ENCODE results near the gene DPP10. TPM values are rescaled to one million over a fixed set of nuclear protein-coding genes. Genes with fewer than 3 reads are reported as not detected.

Gene DPP10
- total RNA-seq, 2 donors from 2014 or later, result not detected

DNA sequence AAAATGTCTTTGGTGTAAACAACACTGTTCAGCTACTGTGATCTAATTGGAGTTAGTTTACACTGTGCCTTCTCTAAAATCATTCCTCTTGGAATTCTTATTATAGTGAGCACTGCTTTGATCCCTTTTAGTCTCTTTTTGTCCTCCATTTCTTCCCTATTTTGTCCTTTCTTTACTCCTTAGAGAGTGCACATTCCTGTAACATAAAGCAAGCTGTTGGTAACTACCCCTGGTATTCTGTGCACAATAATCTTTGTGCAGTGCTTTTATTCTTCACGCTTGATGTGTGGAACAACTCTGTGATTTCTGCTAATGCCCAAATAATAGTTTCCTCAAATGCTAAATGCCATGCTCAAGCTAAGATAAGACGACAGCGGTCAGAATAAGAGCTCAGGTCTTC, 401.5 kb downstream of the DPP10 start:
- Mint-ChIP-seq H3K36me3 (ENCODE audit: insufficient read depth in 2 of 2) (no peaks in the 10 kb centered on the region), H3K4me1 (ENCODE audit: low read depth) (no peaks in the 10 kb centered on the region), H3K27me3 (ENCODE audit: low read depth) (no peaks in the 10 kb centered on the region), H3K27ac (no peak overlapping the region), H3K9me3 (peaks cover 5 to 11% of the 10 kb centered on the region in 2 donors), H3K4me3 (no peak overlapping the region)
- DNase-seq (no peak), ATAC-seq (replicated peaks in 1 of 2) (no peak)

DNA sequence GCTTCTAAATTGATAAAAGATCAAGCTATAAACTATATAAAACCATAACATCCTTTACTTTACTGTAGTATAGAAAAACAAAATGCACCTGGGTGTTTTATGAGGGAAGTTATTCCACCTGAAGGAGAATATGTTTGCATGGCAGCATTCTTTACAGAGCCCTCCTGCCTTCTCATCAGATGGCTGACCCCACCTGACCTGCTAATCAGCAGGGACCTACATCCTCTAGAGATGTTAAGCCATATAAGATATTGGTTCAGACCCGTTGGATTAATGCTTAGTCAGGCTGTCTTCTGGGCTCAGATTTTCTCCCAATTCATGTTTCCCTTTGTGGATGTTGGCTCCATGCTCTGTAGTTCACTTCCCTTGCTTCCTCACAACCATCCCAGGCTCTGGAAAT, 414.8 kb downstream of the DPP10 start:
- Mint-ChIP-seq H3K4me3 (no peak overlapping the region), H3K27ac (no peak overlapping the region), H3K9me3 (no peaks in the 10 kb centered on the region), H3K36me3 (ENCODE audit: insufficient read depth in 2 of 2) (no peaks in the 10 kb centered on the region), H3K27me3 (ENCODE audit: low read depth) (no peaks in the 10 kb centered on the region), H3K4me1 (ENCODE audit: low read depth) (no peaks in the 10 kb centered on the region)
- ATAC-seq (replicated peaks in 1 of 2) (no peak), DNase-seq (no peak)

DNA sequence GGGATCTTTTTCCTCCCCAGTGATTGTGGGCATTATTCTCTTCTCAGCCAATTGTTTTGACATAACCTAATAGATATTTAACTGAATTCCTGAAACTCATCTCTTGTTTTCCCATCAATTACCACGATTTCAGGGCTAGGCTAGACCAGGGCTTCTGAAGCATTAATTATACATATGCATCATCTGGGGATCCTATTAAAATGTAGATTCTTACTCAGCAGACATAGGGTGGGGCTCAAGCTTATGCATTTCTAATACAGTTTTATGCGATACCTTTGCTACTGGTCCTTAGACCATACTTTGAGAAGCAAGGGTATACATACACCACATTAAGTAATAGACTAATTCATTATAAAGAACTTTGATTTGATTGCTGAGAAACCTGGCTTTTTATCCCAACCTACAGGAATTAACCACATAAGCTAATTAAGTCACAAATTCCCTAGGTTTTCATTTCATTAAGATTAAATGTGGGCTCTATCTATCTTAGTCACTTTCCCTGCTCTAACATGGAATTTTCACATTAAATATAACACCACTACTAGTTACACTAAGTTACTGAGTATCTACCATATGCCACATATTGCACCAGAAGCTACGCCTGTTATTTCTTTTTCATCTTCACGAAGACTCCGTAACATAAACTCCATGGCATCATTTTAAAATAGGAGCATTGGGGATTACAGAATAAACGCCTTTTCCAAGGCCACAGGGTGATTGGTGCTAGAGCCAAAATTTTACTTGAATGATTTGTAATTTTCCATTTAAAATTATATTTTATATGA, 417.5 kb downstream of the DPP10 start:
- no peak for DNase-seq
- Mint-ChIP-seq H3K36me3 (ENCODE audit: insufficient read depth in 2 of 2) (no peaks in the 10 kb centered on the region), H3K9me3 (no peaks in the 10 kb centered on the region), H3K4me3 (no peak overlapping the region), H3K4me1 (ENCODE audit: low read depth) (no peaks in the 10 kb centered on the region), H3K27ac (no peak overlapping the region), H3K27me3 (ENCODE audit: low read depth) (no peaks in the 10 kb centered on the region)
- ATAC-seq (replicated peaks in 1 of 2), result no peak

DNA sequence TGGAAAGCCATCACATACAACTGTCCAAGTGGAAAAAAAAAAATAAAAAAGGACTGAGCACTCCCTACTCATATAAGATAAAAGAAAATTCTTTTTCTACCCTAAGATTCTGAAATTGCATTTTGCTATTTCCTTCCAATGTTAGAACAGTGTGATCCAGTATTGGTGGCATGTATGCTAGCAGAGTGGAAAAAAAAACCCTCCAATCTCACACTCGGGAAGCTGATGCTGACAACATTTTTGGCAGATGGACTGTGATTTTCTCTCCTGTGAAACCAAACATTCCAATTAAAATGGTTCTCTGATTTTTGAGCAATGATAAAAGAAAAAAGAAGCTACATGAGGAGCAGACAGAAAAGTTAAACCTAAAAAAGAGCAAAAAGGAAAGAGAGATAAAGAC, 419.8 kb downstream of the DPP10 start:
- no peaks in the 10 kb centered on the region for H3K27me3 Mint-ChIP-seq (ENCODE audit: low read depth)
- no peaks in the 10 kb centered on the region for H3K9me3 Mint-ChIP-seq
- no peak overlapping the region for H3K4me3 Mint-ChIP-seq
- H3K4me1 Mint-ChIP-seq (ENCODE audit: low read depth), result no peaks in the 10 kb centered on the region
- DNase-seq (no peak), ATAC-seq (replicated peaks in 1 of 2) (no peak)
- H3K36me3 Mint-ChIP-seq (ENCODE audit: insufficient read depth in 2 of 2), result no peaks in the 10 kb centered on the region
- H3K27ac Mint-ChIP-seq, result no peak overlapping the region

DNA sequence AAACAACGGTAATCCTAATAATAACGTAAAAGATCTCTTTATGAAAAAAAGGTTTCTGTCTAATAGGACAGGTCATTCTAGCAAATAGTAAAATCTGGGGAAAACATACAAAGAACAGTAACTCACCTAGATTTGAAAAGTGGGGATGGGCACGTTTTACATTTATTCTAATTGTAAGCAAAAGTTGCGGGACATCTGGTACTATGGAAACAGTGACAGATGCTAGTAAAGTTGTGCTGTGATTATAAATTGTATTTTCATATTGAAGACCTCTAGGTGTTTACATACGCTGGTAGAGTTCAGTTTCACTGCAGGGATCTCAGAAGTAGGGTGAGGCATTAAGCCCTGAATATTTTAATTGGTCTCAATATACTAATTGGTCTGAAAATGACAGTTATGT, 422.5 kb downstream of the DPP10 start:
- ATAC-seq (replicated peaks in 1 of 2) (no peak), DNase-seq (no peak)
- H3K4me1 Mint-ChIP-seq (ENCODE audit: low read depth), result no peaks in the 10 kb centered on the region
- H3K36me3 Mint-ChIP-seq (ENCODE audit: insufficient read depth in 2 of 2), result no peaks in the 10 kb centered on the region
- H3K4me3 Mint-ChIP-seq, result no peak overlapping the region
- peaks cover 0 to 1% of the 10 kb centered on the region in 2 donors for H3K9me3 Mint-ChIP-seq
- H3K27ac Mint-ChIP-seq, result no peak overlapping the region
- H3K27me3 Mint-ChIP-seq (ENCODE audit: low read depth), result no peaks in the 10 kb centered on the region

DNA sequence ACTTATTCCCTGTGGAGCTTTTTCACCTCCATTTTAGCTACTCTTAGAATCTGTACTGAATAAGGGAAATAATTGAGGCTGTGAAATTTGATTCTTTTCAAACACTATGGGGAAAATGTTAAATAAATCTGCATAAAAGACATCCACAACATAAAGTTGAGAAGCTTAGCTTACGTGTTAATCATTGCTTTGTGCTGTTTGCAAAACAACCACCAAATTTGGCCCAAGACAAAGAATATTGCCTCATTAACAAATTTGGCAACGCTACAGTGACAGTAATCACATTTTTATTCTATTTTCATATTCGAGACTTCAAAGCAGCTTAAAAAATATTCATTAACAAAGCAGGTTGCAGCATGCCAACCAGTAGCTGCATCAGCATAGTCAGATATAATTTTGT, 437.6 kb downstream of the DPP10 start:
- no peaks in the 10 kb centered on the region for H3K4me1 Mint-ChIP-seq (ENCODE audit: low read depth)
- ATAC-seq (replicated peaks in 1 of 2) (no peak), DNase-seq (no peak)
- H3K27me3 Mint-ChIP-seq (ENCODE audit: low read depth), result no peaks in the 10 kb centered on the region
- H3K27ac Mint-ChIP-seq, result no peak overlapping the region
- H3K4me3 Mint-ChIP-seq, result no peak overlapping the region
- H3K36me3 Mint-ChIP-seq (ENCODE audit: insufficient read depth in 2 of 2), result no peaks in the 10 kb centered on the region
- peaks cover 2 to 6% of the 10 kb centered on the region in 2 donors for H3K9me3 Mint-ChIP-seq

DNA sequence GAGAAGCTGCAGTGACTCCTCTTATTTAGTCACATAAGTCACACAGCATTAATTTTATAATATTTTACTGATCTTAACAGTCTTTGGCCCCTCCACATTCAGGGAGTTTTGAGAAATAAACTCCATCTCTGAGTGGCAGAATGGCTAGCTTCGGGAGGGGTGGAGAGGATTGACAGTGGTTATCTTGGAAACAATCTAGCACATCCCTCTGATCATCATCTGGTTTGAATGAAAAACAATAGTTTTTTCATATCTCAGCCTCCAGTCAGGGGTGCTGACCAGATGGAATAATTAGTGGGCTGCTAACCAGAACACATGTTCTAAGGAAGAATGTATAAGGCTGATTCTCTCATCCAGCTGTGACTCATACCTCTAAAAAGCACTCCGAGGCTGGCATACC, 477.5 kb downstream of the DPP10 start:
- no peak overlapping the region for H3K27ac Mint-ChIP-seq
- H3K4me3 Mint-ChIP-seq, result no peak overlapping the region

DNA sequence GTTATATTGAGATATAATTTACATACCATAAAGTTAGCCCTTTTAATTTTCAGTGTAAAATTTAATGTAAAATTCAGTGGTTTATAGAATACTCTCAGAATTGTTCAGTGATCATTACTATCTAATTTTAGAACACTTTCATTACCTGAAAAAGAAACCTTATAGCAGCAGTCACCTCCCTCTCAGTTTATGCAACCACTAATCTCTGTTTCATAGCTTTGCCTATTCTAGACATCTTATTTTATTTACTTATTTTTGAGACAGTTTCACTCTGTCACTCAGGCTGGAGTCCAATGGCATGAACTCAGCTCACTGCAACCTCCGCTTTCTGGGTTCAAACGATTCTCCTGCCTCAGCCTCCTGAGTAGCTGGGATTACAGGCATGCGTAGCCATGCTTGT, 479.6 kb downstream of the DPP10 start:
- no peak for ATAC-seq (replicated peaks in 1 of 2)
- no peaks in the 10 kb centered on the region for H3K27me3 Mint-ChIP-seq (ENCODE audit: low read depth)
- no peak for DNase-seq
- peaks cover 0 to 4% of the 10 kb centered on the region in 2 donors for H3K9me3 Mint-ChIP-seq
- no peak overlapping the region for H3K4me3 Mint-ChIP-seq
- no peaks in the 10 kb centered on the region for H3K4me1 Mint-ChIP-seq (ENCODE audit: low read depth)
- H3K27ac Mint-ChIP-seq, result no peak overlapping the region
- no peaks in the 10 kb centered on the region for H3K36me3 Mint-ChIP-seq (ENCODE audit: insufficient read depth in 2 of 2)

More for the DNA sequence above, 477.5 kb downstream of the DPP10 start:
- H3K27me3 Mint-ChIP-seq (ENCODE audit: low read depth), result no peaks in the 10 kb centered on the region
- no peaks in the 10 kb centered on the region for H3K4me1 Mint-ChIP-seq (ENCODE audit: low read depth)
- DNase-seq, result no peak
- no peak for ATAC-seq (replicated peaks in 1 of 2)
- peaks cover 4% of the 10 kb centered on the region in 2 donors for H3K9me3 Mint-ChIP-seq
- H3K36me3 Mint-ChIP-seq (ENCODE audit: insufficient read depth in 2 of 2), result no peaks in the 10 kb centered on the region

DNA sequence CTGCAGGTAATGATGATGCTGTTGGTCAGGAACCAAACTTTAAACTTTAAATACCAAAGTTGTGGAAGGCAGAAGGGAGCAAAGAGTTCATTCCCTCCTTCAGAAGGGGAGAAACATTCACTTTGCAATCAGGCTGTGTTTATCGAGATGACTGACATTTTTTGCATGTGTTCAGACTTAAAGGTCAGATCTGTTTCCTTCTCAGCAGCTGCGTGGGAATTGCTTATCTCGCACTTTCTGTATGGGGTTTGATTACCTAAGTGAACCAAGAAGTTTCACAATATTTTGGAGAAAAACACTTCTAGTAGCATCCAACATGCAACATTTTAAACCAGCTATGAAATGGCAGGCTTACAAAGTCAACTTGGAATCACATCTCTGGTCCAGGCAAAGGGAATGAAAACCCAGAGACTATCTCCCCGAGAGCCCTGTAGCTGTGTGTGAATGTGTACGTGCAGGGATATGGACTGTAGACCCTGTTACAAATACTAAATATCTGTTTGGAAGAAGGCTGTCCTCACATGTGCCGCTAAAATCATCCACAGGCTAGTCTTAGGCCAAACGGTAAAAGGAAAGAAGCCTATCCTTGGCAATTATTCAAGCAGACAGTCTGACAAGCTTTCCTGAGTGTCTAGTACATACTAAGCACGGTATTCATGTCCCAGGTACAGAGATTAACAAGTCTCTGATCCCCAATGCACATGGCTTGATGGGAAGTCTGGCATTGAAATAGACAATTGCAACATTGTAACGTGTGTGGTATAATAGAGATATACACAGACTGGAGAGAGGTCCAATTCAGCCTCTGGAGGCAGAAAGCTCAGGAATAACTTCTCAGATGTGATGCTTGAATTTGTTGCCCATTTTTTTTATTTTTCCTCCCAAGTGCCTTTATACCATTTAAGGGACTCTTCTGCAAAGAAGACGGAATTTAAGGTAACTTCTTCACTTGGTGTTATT, 483.1 kb downstream of the DPP10 start:
- H3K4me1 Mint-ChIP-seq (ENCODE audit: low read depth), result no peaks in the 10 kb centered on the region
- H3K27ac Mint-ChIP-seq, result no peak overlapping the region
- peaks cover 0 to 7% of the 10 kb centered on the region in 2 donors for H3K36me3 Mint-ChIP-seq (ENCODE audit: insufficient read depth in 2 of 2)
- DNase-seq, result no peak
- no peak for ATAC-seq (replicated peaks in 1 of 2)
- no peak overlapping the region for H3K4me3 Mint-ChIP-seq
- peaks cover 4 to 5% of the 10 kb centered on the region in 2 donors for H3K9me3 Mint-ChIP-seq
- no peaks in the 10 kb centered on the region for H3K27me3 Mint-ChIP-seq (ENCODE audit: low read depth)

DNA sequence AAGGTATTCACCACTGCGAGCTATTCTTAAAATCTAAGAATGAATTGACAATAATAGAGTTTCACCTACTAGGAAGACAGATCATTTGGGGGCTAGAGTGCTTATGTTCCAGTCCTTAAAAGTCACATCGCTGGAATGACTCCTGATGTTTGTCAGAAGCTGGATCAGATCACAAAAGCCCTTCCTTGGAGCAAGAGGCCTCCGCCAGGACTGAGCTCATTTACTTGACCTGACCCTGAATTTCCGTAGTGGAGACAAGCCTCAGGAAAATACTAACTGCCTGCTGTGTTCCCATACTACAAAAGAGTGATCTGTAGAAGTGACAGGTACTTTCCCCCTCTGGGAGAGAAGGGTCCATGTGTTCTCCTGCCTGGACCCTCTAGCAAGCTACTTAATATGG, 483.9 kb downstream of the DPP10 start:
- Mint-ChIP-seq H3K4me3 (no peak overlapping the region), H3K9me3 (peaks cover 4 to 5% of the 10 kb centered on the region in 2 donors), H3K27me3 (ENCODE audit: low read depth) (no peaks in the 10 kb centered on the region), H3K27ac (no peak overlapping the region), H3K36me3 (ENCODE audit: insufficient read depth in 2 of 2) (peaks cover 0 to 7% of the 10 kb centered on the region in 2 donors), H3K4me1 (ENCODE audit: low read depth) (no peaks in the 10 kb centered on the region)
- DNase-seq (no peak), ATAC-seq (replicated peaks in 1 of 2) (no peak)

DNA sequence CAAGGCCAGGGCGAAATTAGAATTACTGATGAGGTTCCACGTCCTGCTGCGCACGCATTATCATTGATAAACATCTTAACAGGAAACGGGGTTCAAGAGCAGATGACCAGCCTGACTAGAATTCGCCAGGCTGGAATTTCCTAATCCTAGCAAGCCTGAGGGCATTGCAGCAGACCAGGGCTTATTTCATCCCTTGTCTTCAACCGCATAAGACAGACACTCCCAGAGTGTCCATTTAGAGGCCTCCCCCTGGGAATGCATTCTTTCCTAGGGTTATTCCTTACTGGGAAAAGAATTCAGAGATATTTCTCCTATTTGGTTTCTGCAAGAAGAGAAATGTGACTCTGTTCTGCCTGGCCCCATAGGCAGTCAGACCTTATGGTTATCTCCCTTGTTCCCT, 486.8 kb downstream of the DPP10 start:
- DNase-seq (no peak), ATAC-seq (replicated peaks in 1 of 2) (no peak)
- Mint-ChIP-seq H3K9me3 (peaks cover 4 to 9% of the 10 kb centered on the region in 2 donors), H3K4me3 (no peak overlapping the region), H3K27me3 (ENCODE audit: low read depth) (no peaks in the 10 kb centered on the region), H3K36me3 (ENCODE audit: insufficient read depth in 2 of 2) (peaks cover 0 to 7% of the 10 kb centered on the region in 2 donors), H3K27ac (no peak overlapping the region), H3K4me1 (ENCODE audit: low read depth) (no peaks in the 10 kb centered on the region)

DNA sequence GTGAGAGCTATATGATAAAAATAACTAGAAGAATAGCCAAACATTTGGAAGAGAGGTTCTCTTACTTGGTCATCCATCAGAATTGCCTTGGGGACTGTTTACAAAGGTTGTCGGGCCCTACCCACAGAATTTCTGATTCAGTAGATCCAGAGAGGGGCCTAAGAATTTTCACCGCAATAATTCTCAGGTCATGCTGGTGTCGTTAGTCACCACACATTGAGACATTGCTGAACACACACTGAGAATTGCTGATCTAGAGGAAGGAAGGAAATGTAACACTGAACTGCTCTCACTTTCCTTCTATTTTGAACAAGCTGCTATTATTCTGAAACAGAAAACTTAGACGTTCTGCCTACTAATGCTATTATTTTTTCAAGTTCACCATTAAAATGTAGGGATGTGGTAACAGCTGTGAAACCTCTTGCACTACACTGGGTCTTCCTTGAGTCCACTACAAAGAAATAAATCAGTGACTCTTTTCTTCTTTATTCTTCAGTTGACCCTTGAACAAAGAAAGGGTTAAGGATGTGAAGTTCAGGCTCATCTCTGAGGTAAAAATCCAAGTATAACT, 491.3 kb downstream of the DPP10 start:
- H3K36me3 Mint-ChIP-seq (ENCODE audit: insufficient read depth in 2 of 2), result peaks cover 0 to 6% of the 10 kb centered on the region in 2 donors
- H3K4me3 Mint-ChIP-seq, result no peak overlapping the region
- H3K27me3 Mint-ChIP-seq (ENCODE audit: low read depth), result no peaks in the 10 kb centered on the region
- DNase-seq (no peak), ATAC-seq (replicated peaks in 1 of 2) (no peak)
- no peak overlapping the region for H3K27ac Mint-ChIP-seq
- no peaks in the 10 kb centered on the region for H3K4me1 Mint-ChIP-seq (ENCODE audit: low read depth)
- H3K9me3 Mint-ChIP-seq, result peaks cover 3 to 10% of the 10 kb centered on the region in 2 donors

DNA sequence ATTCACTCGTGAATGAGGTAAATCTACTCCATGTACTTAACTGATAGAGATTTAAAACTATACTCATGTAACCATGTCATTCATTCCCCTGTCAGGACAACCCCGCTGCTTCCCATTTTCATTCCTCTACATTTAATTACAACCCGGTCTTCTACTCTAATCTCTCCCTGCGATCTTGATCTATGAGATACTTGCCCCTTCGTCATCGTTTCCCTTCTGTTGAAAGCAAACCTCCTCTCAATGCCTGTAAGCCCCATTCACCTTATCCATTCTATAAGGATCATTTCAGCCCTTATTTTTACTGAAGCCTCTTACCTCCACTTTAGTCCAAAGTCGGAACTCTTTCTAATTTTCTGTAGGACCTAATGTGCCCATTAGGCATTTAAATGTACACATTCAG, 492.6 kb downstream of the DPP10 start:
- no peak for ATAC-seq (replicated peaks in 1 of 2)
- peaks cover 0 to 3% of the 10 kb centered on the region in 2 donors for H3K36me3 Mint-ChIP-seq (ENCODE audit: insufficient read depth in 2 of 2)
- H3K4me3 Mint-ChIP-seq, result no peak overlapping the region
- no peaks in the 10 kb centered on the region for H3K27me3 Mint-ChIP-seq (ENCODE audit: low read depth)
- H3K4me1 Mint-ChIP-seq (ENCODE audit: low read depth), result no peaks in the 10 kb centered on the region
- no peak for DNase-seq
- H3K9me3 Mint-ChIP-seq, result peaks cover 0 to 7% of the 10 kb centered on the region in 2 donors
- no peak overlapping the region for H3K27ac Mint-ChIP-seq

Measured in activated T-cell treated with anti-CD3 and anti-CD28 coated beads, Interleukin-2, amount 50 U/mL, for 72 hours (primary cell).